Heart left ventricle (tissue), 16 donors: ENCODE data around the gene CAMK2D. TPM values are rescaled to one million over a fixed set of nuclear protein-coding genes. Genes with fewer than 3 reads are reported as not detected.
"Not testable (repeated sequence)": the region's sequence is repeated elsewhere in the genome, so short reads cannot be mapped to it uniquely, and the experiment has no call there.

Source experiments
- ATAC-seq, 4 donors: fragments of 200-7000 bp; cut with Tn5 transposase; one replicate each; pipeline ENCODE4 v1.9.1; 2020 to 2022; ENCODE audit warnings: moderate library complexity in 4 of 4, mild to moderate bottlenecking in 3 of 4, moderate number of reproducible peaks in 1 of 4
- DNase-seq, 5 donors: peaks; one replicate each; pipeline ENCODE4 v3.0.0-alpha.2; 2020
- H3K27ac ChIP-seq, 12 donors: fragments of 200-600 bp; sonication (generic) in 4 of 12; one replicate each; pipeline versions ENCODE4 v1.5.0 to v1.8.0; 2016 to 2022; ENCODE audit warnings: mild to moderate bottlenecking in 2 of 12
- H3K27me3 ChIP-seq, 9 donors: fragments of 200-600 bp; sonication (generic) in 2 of 9; one replicate each; pipeline versions ENCODE4 v1.5.1 to v1.8.0; 2016 to 2022; ENCODE audit warnings: mild to moderate bottlenecking in 3 of 9
- H3K36me3 ChIP-seq, 9 donors: fragments of 200-600 bp; sonication (generic) in 2 of 9; one replicate each; pipeline versions ENCODE4 v1.5.0 to v1.8.0; 2018 to 2022; ENCODE audit warnings: mild to moderate bottlenecking in 2 of 9
- H3K4me1 ChIP-seq, 12 donors: fragments of 200-600 bp; sonication (generic) in 4 of 12; one replicate each; pipeline versions ENCODE4 v1.5.0 to v1.8.0; 2016 to 2022; ENCODE audit warnings: mild to moderate bottlenecking in 3 of 12
- H3K4me3 ChIP-seq, 12 donors: fragments of 200-600 bp; sonication (generic) in 4 of 12; one replicate each; pipeline versions ENCODE4 v1.5.0 to v1.8.0; 2017 to 2022; ENCODE audit warnings: mild to moderate bottlenecking in 9 of 12, moderate library complexity in 4 of 12
- H3K9me3 ChIP-seq, 12 donors: fragments of 200-600 bp; sonication (generic) in 4 of 12; one replicate each; pipeline versions ENCODE4 v1.5.0 to v1.8.0; 2016 to 2022; ENCODE audit warnings: mild to moderate bottlenecking in 1 of 12
- POLR2A ChIP-seq, 2 donors: fragments of 450-650 bp; IDR thresholded peaks; one replicate each; pipeline ENCODE4 v1.6.1; 2017; ENCODE audit warnings: antibody characterized with exemption in 2 of 2, mild to moderate bottlenecking in 2 of 2, moderate library complexity in 2 of 2
- WGBS, 4 donors: extraction: QIAGEN DNeasy Blood & Tissue Kit in 2 of 4; methylation state at CpG; one replicate each; pipeline versions ENCODE4 v1.1.5 to v1.1.7; 2013 to 2018; 5-methylcytosine and 5-hydroxymethylcytosine counted together
- intact Hi-C, 10 donors: fragments of 100-400 bp; cut with DNase I; formaldehyde crosslinking; loops; one replicate each; pipeline versions ENCODE4 v1.11.1 to v1.14.2; 2022
- polyA plus RNA-seq, 2 donors: library from polyadenylated mRNA; stranded (reverse); fragments of 200-250 nt; gene quantifications; one replicate each; pipeline ENCODE4 v1.2.3, GENCODE V29; 2013
- total RNA-seq, 9 donors: library from RNA; depleted of rRNA in 2 of 9; stranded (reverse); fragments of >200 nt in 2 of 9; fragmentation: NEBNext Ultra II Directional in 3 of 9; extraction: Animal tissue kit (Norgen Biotek cat#: 25700) in 3 of 9; gene quantifications; one replicate each; pipeline versions ENCODE4 v1.1.0 to v1.2.4, GENCODE V29; 2016 to 2023
- TF ChIP-seq, protein P1 (sequence below), 12 donors: fragments of 200-600 bp; sonication (generic) in 4 of 12; IDR thresholded peaks; one replicate each; pipeline versions ENCODE4 v1.5.0 to v1.8.0; 2018 to 2022; ENCODE audit warnings: antibody characterized with exemption in 12 of 12, mild to moderate bottlenecking in 5 of 12
- donor health status: ischemic (EF 13 %, LVEDD 7.1; RV severe dilation, severe dysfunction).
- donor health status: healthy with polysubstance abuse.
- donor health status: DM: no; HTN: yes; CAD: no.
- donor health status: DM: no; HTN: no; CAD: no.
- donor health status: ischemic (EF 25% LVEDD 6.9; RV normal size, moderate dysfunction).
- donor health status: ischemic (EF 25% LVEDD 5.7; RV mildly dilated, moderate dysfunction).
- donor health status: healthy.
- donor health status: DM: yes; HTN: yes; CAD: no.
- donor health status: ischemic (EF 35%, LVEDD 5.7; RV mildly dilated, moderate dysfunction).
- donor health status: nonischemic (EF 11% LVEDD 7.7; RV severe dilation, severe dysfunction).
- donor health status: DM: yes; HTN: yes; CAD: no.
- donor health status: PGD.
- donor health status: ischemic (EF 29% LVEDD 5.4; RV normal size, mild dysfunction).
- donor health status: nonischemic (EF 23%, LVEDD 6.1; RV moderate dilation, normal function).

The CAMK2D gene
- total and polyA plus RNA-seq, 11 donors = 40.9 to 294 (median 215) TPM

DNA sequence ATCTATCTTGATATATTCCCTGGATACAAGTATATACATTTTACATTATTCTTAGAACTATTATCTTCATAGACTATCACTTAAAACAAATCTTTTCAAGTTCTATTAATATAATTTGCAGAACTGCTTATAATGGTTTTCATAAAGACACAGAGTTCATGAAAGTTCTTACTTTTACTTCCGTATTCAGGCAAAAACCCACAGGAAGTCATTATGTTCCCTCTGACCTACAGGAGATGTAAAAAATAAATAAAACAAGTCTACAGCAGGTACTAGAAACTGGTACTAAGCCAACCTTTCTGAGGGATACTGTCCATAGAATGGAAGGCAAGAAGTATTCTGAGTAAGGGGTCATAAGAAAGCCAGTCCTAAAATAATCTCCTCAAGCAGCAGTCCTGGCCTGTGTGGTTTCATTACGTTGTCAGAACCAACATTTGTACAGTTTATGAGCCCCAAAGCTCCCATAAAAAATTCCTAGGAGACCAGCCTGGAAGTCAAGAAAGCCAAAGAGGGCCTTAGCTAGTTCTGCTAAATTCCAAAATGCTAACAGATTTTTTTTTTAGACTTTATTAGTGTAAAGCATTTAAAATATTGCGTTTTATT lies 68.6 kb downstream of the CAMK2D start:
- no peak for DNase-seq
- no peaks in the 10 kb centered on the region for H3K36me3 ChIP-seq
- TF ChIP-seq POLR2A (IDR thresholded peaks at IDR 0.05) = no peak
- TF ChIP-seq, protein P1, sequence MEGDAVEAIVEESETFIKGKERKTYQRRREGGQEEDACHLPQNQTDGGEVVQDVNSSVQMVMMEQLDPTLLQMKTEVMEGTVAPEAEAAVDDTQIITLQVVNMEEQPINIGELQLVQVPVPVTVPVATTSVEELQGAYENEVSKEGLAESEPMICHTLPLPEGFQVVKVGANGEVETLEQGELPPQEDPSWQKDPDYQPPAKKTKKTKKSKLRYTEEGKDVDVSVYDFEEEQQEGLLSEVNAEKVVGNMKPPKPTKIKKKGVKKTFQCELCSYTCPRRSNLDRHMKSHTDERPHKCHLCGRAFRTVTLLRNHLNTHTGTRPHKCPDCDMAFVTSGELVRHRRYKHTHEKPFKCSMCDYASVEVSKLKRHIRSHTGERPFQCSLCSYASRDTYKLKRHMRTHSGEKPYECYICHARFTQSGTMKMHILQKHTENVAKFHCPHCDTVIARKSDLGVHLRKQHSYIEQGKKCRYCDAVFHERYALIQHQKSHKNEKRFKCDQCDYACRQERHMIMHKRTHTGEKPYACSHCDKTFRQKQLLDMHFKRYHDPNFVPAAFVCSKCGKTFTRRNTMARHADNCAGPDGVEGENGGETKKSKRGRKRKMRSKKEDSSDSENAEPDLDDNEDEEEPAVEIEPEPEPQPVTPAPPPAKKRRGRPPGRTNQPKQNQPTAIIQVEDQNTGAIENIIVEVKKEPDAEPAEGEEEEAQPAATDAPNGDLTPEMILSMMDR (IDR thresholded peaks at IDR 0.05) = no peak
- intact Hi-C loops = no loop called here
- peak in 1 of 4 donors; percentile 21 for ATAC-seq
- H3K9me3 ChIP-seq = no peaks in the 10 kb centered on the region
- H3K27ac ChIP-seq = peak overlapping the region in 3 of 12 donors; percentile 5 to 40 (median 37)
- peaks cover 0 to 82% (median 48%) of the 10 kb centered on the region in 12 donors for H3K4me1 ChIP-seq
- WGBS, 4 donors = 62 to 66% (median 64%) methylated on average over 3 of the region's 3 CpGs
- no peak overlapping the region for H3K4me3 ChIP-seq
- no peaks in the 10 kb centered on the region for H3K27me3 ChIP-seq

GRCh38 chr4:113691676-113692075 lies 69.9 kb downstream of the CAMK2D start:
- ATAC-seq = no peak
- no peak overlapping the region for H3K4me3 ChIP-seq
- no peaks in the 10 kb centered on the region for H3K27me3 ChIP-seq
- intact Hi-C loops = no loop called here
- TF ChIP-seq, protein P1 (IDR thresholded peaks at IDR 0.05) = no peak
- no peak for TF ChIP-seq POLR2A (IDR thresholded peaks at IDR 0.05)
- H3K36me3 ChIP-seq = no peaks in the 10 kb centered on the region
- WGBS, 4 donors = 78 to 90% (median 87%) methylated on average over 2 of the region's 2 CpGs
- H3K27ac ChIP-seq = no peak overlapping the region
- no peak for DNase-seq
- H3K4me1 ChIP-seq = peaks cover 4 to 84% (median 60%) of the 10 kb centered on the region in 12 donors
- H3K9me3 ChIP-seq = no peaks in the 10 kb centered on the region

GRCh38 chr4:113689394-113689793 lies 72.1 kb downstream of the CAMK2D start:
- Histone ChIP-seq H3K9me3 (no peaks in the 10 kb centered on the region), H3K36me3 (no peaks in the 10 kb centered on the region), H3K27me3 (no peaks in the 10 kb centered on the region), H3K27ac (no peak overlapping the region), H3K4me1 (peaks cover 0 to 84% (median 61%) of the 10 kb centered on the region in 12 donors), H3K4me3 (no peak overlapping the region)
- no peak for DNase-seq
- TF ChIP-seq POLR2A (IDR thresholded peaks at IDR 0.05) = no peak
- TF ChIP-seq, protein P1 (IDR thresholded peaks at IDR 0.05) = no peak
- ATAC-seq = no peak
- 42 to 60% (median 45%) methylated on average over 1 of the region's 1 CpG for WGBS, 4 donors
- intact Hi-C loops = loop anchor here in 6 of 10 donors (5.0 to 10.0 kb wide), 5 partner anchors 65 to 145 kb away; partner anchors contain the start of gene CAMK2D (in 2 of the 6)

DNA sequence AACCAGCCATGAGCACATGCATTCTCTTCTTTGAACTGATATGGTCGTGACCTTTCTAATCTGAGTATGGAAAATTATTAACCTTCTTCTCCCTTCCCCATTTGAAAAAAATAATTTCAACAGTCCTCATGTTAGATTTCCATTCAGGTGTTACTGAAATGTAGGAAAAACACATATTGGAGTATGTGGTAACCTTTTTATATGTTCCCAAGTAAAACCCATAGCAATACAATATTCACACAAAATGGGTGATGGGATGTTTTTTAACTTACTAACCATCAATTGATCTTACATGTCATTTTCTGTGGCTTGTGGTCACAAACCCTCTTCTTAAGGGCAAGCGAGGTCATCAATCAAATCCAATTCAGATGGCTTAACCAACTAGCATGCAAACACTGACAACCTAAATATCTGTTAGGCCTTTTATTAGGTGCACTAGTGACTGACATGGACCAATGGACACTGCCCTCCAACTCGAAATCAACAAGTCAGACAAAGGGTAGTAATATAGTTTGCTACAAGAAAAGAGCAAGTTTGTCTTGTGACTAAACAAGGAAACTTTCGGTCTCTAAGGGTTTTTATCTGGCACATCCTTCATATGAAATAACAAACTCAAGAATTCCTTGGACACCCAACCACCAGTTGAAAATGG lies 74.3 kb downstream of the CAMK2D start:
- 63 to 75% (median 70%) methylated on average over 4 of the region's 4 CpGs for WGBS, 4 donors
- intact Hi-C loops = loop anchor here in 6 of 10 donors (5.0 to 10.0 kb wide), 5 partner anchors 68 to 142 kb away; partner anchors contain the start of gene CAMK2D (in 2 of the 6)
- Histone ChIP-seq H3K4me1 (peaks cover 7 to 86% (median 58%) of the 10 kb centered on the region in 12 donors), H3K4me3 (no peak overlapping the region), H3K27me3 (no peaks in the 10 kb centered on the region), H3K27ac (peak overlapping the region in 7 of 12 donors; percentile 7 to 36 (median 27)), H3K36me3 (no peaks in the 10 kb centered on the region), H3K9me3 (no peaks in the 10 kb centered on the region)
- TF ChIP-seq, protein P1 (IDR thresholded peaks at IDR 0.05) = no peak
- TF ChIP-seq POLR2A (IDR thresholded peaks at IDR 0.05) = no peak
- DNase-seq = no peak
- no peak for ATAC-seq

DNA sequence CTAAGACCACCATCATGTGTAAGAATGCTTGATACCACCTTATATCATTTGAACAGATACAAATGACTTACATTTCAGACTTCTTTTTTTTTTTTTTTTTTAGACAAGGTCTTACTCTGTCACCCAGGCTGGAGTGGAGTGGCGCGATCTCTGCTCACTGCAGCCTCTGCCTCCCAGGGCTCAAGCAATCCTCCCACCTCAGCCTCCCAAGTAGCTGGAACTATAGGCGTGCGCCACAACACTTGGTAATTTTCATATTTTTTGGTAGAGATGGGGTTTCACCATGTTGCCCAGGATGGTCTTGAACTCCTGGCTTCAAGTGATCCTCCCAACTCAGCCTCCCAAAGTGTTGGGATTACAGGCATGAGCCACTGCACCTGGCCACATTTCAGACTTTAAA lies 76.4 kb downstream of the CAMK2D start:
- 91 to 98% (median 97%) methylated on average over 4 of the region's 4 CpGs for WGBS, 4 donors
- ATAC-seq = not testable (repeated sequence)

More for the DNA sequence above, 76.4 kb downstream of the CAMK2D start:
- H3K36me3 ChIP-seq, H3K9me3 ChIP-seq, H3K27me3 ChIP-seq, H3K4me3 ChIP-seq, DNase-seq: not testable (repeated sequence)
- Histone ChIP-seq H3K27ac (peak overlapping the region in 11 of 12 donors; percentile 33 to 90 (median 78)), H3K4me1 (peaks cover 7 to 67% (median 49%) of the 10 kb centered on the region in 12 donors)
- intact Hi-C loops = loop anchor here in 7 of 10 donors (2.0 to 10.0 kb wide), 6 partner anchors 70 to 140 kb away; partner anchors contain the start of gene CAMK2D (in 3 of the 7)
